Gastroesophageal sphincter (tissue), 3 donors: Measurements from ENCODE around the gene C4orf50.

Source experiments
- CTCF ChIP-seq, 4 experiments: fragments of 200-600 bp in 2 of 4; fragments of 450-650 bp in 2 of 4; sonication (generic) in 1 of 4; IDR thresholded peaks; one replicate each; pipeline ENCODE4 v1.5.1; 2017 to 2019; ENCODE audit warnings: antibody characterized with exemption in 4 of 4, mild to moderate bottlenecking in 2 of 4, moderate library complexity in 2 of 4
- POLR2A ChIP-seq, 2 donors: fragments of 450-650 bp; IDR thresholded peaks; one replicate each; pipeline ENCODE4 v1.6.1; 2017; ENCODE audit warnings: antibody characterized with exemption in 2 of 2, mild to moderate bottlenecking in 2 of 2, moderate library complexity in 1 of 2
- POLR2AphosphoS5 ChIP-seq: sonication (generic); formaldehyde crosslinking; IDR thresholded peaks from one replicate; pipeline ENCODE4 v1.6.1; 2017; ENCODE audit warnings: antibody characterized with exemption

- TF ChIP-seq CTCF (IDR thresholded peaks at IDR 0.05) (no peak), POLR2AphosphoS5 (no peak), POLR2A (IDR thresholded peaks at IDR 0.05) (no peak)
Measured at GRCh38 chr4:5989236-5990225, 28.7 kb downstream of the C4orf50 start.
